ENCODE measurements around the gene SPINK9.

The SPINK9 gene

GRCh38 chr5:148353634-148354033, 18.3 kb downstream of the SPINK9 start:
- Histone ChIP-seq H3K36me3 (ENCODE audit: control insufficient read depth in 2 of 2, insufficient read depth in 1 of 2, low read length in 2 of 2) (no peaks in the 10 kb centered on the region), H3K9me3 (ENCODE audit: control insufficient read depth, insufficient read depth, low read depth, low read length) (no peaks in the 10 kb centered on the region; the same call in 1 of the 2 replicates), H3K4me3 (ENCODE audit: low read depth, low read length) (no peak overlapping the region), H3K27ac (ENCODE audit: extremely low read depth, low read depth, low read length) (no peak overlapping the region), H3K4me1 (ENCODE audit: control insufficient read depth, insufficient read depth, low read length) (no peaks in the 10 kb centered on the region)
- ChIA-PET POLR2A (no interaction called here), CTCF (interaction anchor here (0.7 kb wide), 1 partner anchor 11 kb away, joined by 4 read pairs; no protein-coding TSS in a partner anchor)
- no peak for TF ChIP-seq ZBTB11 (tag by site-specific recombination; conservative IDR thresholded peaks at IDR 0.05; ENCODE audit: low read depth)
- TF ChIP-seq MZF1 (tag by site-specific recombination; IDR thresholded peaks at IDR 0.05; ENCODE audit: borderline replicate concordance), result no peak
- TF ChIP-seq ZFHX2 (tag by site-specific recombination; conservative IDR thresholded peaks at IDR 0.05), result no peak
- no peak for TF ChIP-seq ZNF211 (tag by site-specific recombination; IDR thresholded peaks at IDR 0.05; ENCODE audit: low read depth)
- TF ChIP-seq YY1 (tag by site-specific recombination; IDR thresholded peaks at IDR 0.05), result no peak
- no peak for TF ChIP-seq OVOL3 (tag by site-specific recombination; IDR thresholded peaks at IDR 0.05)
- no peak for TF ChIP-seq ZNF335 (tag by site-specific recombination; conservative IDR thresholded peaks at IDR 0.05)
- no peak for TF ChIP-seq ZNF791 (tag by site-specific recombination; IDR thresholded peaks at IDR 0.05)
- TF ChIP-seq ZFP37 (tag by site-specific recombination; IDR thresholded peaks at IDR 0.05), result no peak
- TF ChIP-seq ZNF248 (tag by site-specific recombination; IDR thresholded peaks at IDR 0.05), result no peak
- no peak for TF ChIP-seq ZFP69B (tag by site-specific recombination; IDR thresholded peaks at IDR 0.05)
- no peak for TF ChIP-seq ZNF621 (tag by site-specific recombination; IDR thresholded peaks at IDR 0.05)
- no peak for TF ChIP-seq KLF17 (tag by site-specific recombination; IDR thresholded peaks at IDR 0.05)
- no peak for TF ChIP-seq ZNF449 (tag by site-specific recombination; IDR thresholded peaks at IDR 0.05)
- no peak for TF ChIP-seq ZNF175 (tag by site-specific recombination; IDR thresholded peaks at IDR 0.05)
- no peak for TF ChIP-seq ZNF155 (tag by site-specific recombination; IDR thresholded peaks at IDR 0.05)
- no peak for TF ChIP-seq SCRT2 (tag by site-specific recombination; IDR thresholded peaks at IDR 0.05)

GRCh38 chr5:148364343-148364742, 29.0 kb downstream of the SPINK9 start:
- Histone ChIP-seq H3K27ac (ENCODE audit: extremely low read depth, low read depth, low read length) (no peak overlapping the region), H3K36me3 (ENCODE audit: control insufficient read depth in 2 of 2, insufficient read depth in 1 of 2, low read length in 2 of 2) (no peaks in the 10 kb centered on the region), H3K4me3 (ENCODE audit: low read depth, low read length) (no peak overlapping the region), H3K9me3 (ENCODE audit: control insufficient read depth, insufficient read depth, low read depth, low read length) (no peaks in the 10 kb centered on the region), H3K4me1 (ENCODE audit: control insufficient read depth, insufficient read depth, low read length) (no peaks in the 10 kb centered on the region)
- ChIA-PET CTCF (interaction anchor here (0.6 to 2.0 kb wide), 5 partner anchors 10 to 1575 kb away, joined by 3 to 15 read pairs (median 4); no protein-coding TSS in a partner anchor), POLR2A (no interaction called here)
- TF ChIP-seq ZNF391 (tag by site-specific recombination; IDR thresholded peaks at IDR 0.05; ENCODE audit: borderline replicate concordance, low read depth), result no peak
- TF ChIP-seq ZNF184 (tag by site-specific recombination; IDR thresholded peaks at IDR 0.05), result no peak
- no peak for TF ChIP-seq ZNF837 (tag by site-specific recombination; IDR thresholded peaks at IDR 0.05)
- TF ChIP-seq IKZF3 (tag by site-specific recombination; IDR thresholded peaks at IDR 0.05), result no peak
- no peak for TF ChIP-seq GLIS2 (tag by site-specific recombination; IDR thresholded peaks at IDR 0.05)
- no peak for TF ChIP-seq ZNF350 (tag by site-specific recombination; IDR thresholded peaks at IDR 0.05)
- no peak for TF ChIP-seq ZNF76 (tag by site-specific recombination; IDR thresholded peaks at IDR 0.05; ENCODE audit: borderline replicate concordance, low read depth)
- no peak for TF ChIP-seq REPIN1 (tag by site-specific recombination; IDR thresholded peaks at IDR 0.05; ENCODE audit: low read depth)
- TF ChIP-seq TRIM28 (IDR thresholded peaks at IDR 0.05; ENCODE audit: borderline replicate concordance, low read length), result no peak
- no peak for TF ChIP-seq ZSCAN4 (tag by site-specific recombination; IDR thresholded peaks at IDR 0.05)
